HK-2 (cell line): ENCODE results near the gene ALOX15B.
"Not testable (repeated sequence)": the region's sequence is repeated elsewhere in the genome, so short reads cannot be mapped to it uniquely, and the experiment has no call there.

Experiments used
- DNase-seq: peaks from one replicate; pipeline ENCODE4 v3.0.0-alpha.2; 2018; ENCODE audit not compliant: unreplicated experiment

The ALOX15B gene

DNA sequence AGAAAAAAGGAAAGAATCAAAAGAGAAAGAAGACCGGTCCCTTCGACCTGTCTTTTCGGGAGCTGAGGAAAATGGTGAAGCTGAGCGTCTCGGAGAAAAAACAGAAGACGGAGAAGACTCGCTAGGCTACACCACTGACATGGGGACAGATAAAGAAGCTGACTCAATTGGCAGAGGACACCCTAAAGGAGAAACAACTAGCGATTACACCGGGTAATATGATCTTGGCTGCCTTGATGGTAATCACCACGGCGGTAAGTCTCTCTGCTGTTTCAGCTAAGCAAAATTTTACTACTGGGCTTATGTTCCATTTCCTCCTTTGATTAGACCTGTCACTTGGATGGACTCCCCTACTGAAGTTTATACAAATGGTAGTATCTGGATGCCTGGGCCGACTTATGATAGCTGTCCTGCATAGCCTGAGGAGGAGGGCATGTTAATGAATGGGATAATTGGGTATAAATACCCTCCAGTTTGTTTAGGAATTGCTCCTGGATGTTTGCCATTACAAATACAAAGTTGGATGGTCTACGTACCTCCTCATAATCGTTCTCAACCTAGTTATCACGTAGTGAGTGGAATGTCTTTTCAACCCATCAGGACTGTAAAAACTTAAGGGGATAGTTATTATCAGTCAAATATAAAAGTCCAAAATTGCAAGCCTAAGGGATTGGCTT, 24.1 kb downstream of the ALOX15B start:
- no peak for DNase-seq

- DNase-seq = no peak
Measured at GRCh38 chr17:8063761-8064534, 25.1 kb downstream of the ALOX15B start.

- DNase-seq = no peak
Measured at GRCh38 chr17:8064561-8065019, 25.7 kb downstream of the ALOX15B start.

- DNase-seq = no peak
Measured at GRCh38 chr17:8066841-8067775, 28.2 kb downstream of the ALOX15B start.

GRCh38 chr17:8067806-8068205, 28.9 kb downstream of the ALOX15B start:
- no peak for DNase-seq

GRCh38 chr17:8068736-8069586, 30.1 kb downstream of the ALOX15B start:
- no peak for DNase-seq

GRCh38 chr17:8069587-8069860, 30.7 kb downstream of the ALOX15B start:
- no peak for DNase-seq

GRCh38 chr17:8071496-8071895, 32.6 kb downstream of the ALOX15B start:
- no peak for DNase-seq

- no peak for DNase-seq
Measured at GRCh38 chr17:8072341-8072728, 33.5 kb downstream of the ALOX15B start.

GRCh38 chr17:8072729-8073461, 34.0 kb downstream of the ALOX15B start:
- no peak for DNase-seq

DNA sequence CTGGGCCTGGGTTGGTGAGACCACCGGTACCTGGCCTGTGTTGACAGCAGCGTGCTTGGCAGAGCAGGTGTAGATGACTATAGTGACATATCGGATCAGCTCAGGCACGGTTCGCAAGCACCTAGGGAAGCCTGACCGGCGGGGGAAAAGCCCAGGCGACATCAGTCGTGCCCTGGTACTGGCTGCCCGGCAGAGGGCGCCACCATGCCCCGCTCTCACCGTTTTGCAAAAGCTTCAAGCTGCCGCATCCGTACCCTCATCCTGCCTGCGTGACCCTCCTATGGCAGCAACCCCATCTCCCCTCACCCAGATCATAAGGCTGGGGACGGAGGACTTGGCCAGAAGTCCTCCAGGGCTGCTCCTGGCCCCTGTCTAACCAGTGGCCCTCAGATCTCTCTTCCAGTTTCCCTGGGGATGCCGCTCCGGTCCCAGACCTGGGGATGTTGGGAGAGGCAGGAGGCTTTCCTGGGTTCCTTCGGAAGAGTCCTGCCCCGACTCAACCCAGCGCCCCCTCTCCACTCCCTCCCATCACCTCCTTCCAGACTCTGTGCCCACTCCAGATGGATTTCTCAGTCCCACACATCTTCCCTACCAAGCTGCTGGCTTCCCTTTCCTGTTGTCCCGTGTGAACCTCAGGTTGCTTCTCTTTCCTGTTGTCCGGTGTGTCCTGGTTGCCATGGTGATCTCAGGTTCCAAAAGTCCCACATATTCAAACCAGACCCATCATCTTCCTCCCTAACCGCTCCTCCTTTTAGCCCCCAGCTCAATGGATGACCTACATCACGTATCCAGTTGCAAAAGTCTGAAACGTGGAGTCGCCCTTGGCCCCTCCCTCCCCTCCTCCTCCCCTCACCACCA, 35.0 kb downstream of the ALOX15B start:
- peak; percentile 72 for DNase-seq

DNA sequence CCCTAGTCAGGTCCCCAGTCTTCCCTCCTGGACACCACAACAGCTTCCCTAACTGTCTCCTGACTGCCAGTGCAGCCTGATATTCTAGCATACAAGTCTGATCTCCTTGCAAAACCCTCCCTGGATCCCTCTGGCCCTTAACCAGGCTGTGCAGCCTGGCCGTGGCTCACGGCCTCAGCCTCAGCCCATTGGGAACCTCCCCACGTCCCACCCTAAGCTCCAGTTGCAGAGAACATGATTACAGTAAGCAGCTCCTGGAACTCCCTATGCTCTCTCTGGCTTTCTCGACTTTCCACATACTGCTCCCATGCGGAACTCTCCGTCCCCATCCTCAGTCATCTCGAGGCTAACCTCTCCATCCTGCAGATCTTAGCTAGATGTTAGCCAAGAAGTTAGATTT, 35.7 kb downstream of the ALOX15B start:
- DNase-seq = no peak

DNA sequence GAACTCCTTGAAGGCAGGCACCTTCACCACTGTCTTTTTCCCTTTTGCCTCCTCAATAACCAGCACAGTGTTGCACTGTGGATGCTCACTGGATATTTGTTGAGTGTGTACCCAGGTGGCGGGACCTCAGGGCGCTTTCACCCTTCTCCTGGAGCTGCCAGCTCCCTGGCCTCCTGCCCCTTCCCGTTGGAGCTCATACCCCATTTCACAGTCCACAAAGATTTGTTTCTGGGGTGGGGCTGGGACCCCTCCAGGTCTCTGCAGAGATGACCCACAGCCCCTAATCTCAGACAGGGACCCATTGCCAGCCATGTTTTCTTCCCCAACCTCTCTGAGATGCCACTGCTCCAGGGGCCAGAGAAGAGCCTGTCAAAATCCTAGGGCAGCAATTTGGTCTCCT, 36.2 kb downstream of the ALOX15B start:
- no peak for DNase-seq

- DNase-seq = no peak
Measured at GRCh38 chr17:8075574-8076342, 36.9 kb downstream of the ALOX15B start.

DNA sequence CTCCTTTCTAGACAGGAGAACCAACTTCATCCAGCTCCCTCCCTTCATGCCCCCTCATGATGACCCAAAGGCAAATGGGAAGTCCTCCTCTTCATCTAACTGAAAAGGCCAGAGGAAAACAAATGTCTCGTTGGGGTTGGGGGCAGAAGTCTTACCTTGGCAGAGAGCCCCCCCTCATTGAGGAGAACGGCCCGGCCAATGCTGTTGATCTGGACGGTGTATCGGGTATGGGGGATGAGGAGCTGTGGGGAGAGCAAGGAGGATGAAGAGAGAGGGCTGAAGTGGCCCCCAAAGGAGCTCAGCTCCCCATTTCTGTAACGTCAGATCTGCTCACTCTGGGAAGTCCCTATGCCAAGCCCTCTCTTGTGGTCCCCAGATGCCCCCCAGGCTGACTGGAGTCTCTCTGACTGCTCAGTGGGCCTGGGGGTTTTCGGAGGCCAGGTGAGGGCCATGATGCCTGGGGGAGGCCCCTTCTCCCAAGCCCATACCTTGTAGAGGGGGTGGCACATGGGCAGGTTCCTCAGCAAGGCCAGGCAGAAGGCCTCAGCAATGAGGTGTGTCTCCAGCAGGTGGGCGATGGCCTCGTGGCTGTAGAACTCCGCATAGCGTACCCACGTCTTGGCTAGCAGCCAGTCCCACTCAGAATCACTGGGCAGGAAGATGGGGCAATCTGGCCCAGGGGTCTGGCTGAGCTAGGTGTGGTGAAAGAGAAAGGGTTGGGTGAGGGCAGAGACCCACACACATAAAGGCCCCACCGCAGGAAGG, 37.8 kb downstream of the ALOX15B start:
- DNase-seq = no peak

- not testable (repeated sequence) for DNase-seq
Measured at GRCh38 chr17:8077939-8078338, 39.1 kb downstream of the ALOX15B start.

GRCh38 chr17:8079291-8080207, 40.7 kb downstream of the ALOX15B start:
- peak; percentile 84 for DNase-seq
